Suprapubic skin (tissue), 3 donors: ENCODE measurements around the gene MIOS.

Experiments
- POLR2AphosphoS5 ChIP-seq, 3 donors: sonication (generic); formaldehyde crosslinking; IDR thresholded peaks; one replicate each; pipeline ENCODE4 v1.6.1; 2017; ENCODE audit warnings: antibody characterized with exemption in 3 of 3
- TF ChIP-seq, protein P1 (sequence below), 2 donors: fragments of 200-600 bp in 1 of 2; fragments of 450-650 bp in 1 of 2; sonication (generic) in 1 of 2; IDR thresholded peaks; one replicate each; pipeline ENCODE4 v1.5.1; 2016 to 2019; ENCODE audit warnings: antibody characterized with exemption in 2 of 2, mild to moderate bottlenecking in 1 of 2, moderate library complexity in 1 of 2

DNA sequence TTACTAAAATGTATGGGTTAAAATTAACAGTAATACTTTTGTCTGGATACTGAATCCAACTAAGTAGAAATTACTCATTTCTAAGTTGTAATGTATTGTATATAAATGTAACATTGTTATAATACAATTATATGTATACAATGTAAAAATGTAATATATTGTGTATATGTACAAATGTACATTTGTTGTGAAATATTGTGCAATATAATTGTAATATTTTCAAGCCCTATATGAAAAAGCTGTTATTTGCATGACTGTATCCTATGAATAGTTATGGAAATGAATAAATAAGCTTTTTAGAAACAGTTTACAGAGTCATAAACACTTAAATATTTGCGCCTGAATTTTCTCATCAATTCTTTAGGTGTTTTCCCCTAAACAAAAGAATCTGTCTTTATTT lies 53.6 kb downstream of the MIOS start:
- no peak for TF ChIP-seq POLR2AphosphoS5 (IDR thresholded peaks at IDR 0.05)
- TF ChIP-seq, protein P1, sequence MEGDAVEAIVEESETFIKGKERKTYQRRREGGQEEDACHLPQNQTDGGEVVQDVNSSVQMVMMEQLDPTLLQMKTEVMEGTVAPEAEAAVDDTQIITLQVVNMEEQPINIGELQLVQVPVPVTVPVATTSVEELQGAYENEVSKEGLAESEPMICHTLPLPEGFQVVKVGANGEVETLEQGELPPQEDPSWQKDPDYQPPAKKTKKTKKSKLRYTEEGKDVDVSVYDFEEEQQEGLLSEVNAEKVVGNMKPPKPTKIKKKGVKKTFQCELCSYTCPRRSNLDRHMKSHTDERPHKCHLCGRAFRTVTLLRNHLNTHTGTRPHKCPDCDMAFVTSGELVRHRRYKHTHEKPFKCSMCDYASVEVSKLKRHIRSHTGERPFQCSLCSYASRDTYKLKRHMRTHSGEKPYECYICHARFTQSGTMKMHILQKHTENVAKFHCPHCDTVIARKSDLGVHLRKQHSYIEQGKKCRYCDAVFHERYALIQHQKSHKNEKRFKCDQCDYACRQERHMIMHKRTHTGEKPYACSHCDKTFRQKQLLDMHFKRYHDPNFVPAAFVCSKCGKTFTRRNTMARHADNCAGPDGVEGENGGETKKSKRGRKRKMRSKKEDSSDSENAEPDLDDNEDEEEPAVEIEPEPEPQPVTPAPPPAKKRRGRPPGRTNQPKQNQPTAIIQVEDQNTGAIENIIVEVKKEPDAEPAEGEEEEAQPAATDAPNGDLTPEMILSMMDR (IDR thresholded peaks at IDR 0.05) = no peak
